Activated CD8-positive, alpha-beta memory T cell treated with anti-CD3 and anti-CD28 coated beads for 48 hours (primary cell): ENCODE data around the gene CHMP4A.

Source experiments
- DNase-seq, 3 experiments: peaks; one replicate each; pipeline ENCODE4 v3.0.0-alpha.2; 2020; ENCODE audit warnings: low read depth in 2 of 3, low spot score in 2 of 3

CHMP4A gene

DNA sequence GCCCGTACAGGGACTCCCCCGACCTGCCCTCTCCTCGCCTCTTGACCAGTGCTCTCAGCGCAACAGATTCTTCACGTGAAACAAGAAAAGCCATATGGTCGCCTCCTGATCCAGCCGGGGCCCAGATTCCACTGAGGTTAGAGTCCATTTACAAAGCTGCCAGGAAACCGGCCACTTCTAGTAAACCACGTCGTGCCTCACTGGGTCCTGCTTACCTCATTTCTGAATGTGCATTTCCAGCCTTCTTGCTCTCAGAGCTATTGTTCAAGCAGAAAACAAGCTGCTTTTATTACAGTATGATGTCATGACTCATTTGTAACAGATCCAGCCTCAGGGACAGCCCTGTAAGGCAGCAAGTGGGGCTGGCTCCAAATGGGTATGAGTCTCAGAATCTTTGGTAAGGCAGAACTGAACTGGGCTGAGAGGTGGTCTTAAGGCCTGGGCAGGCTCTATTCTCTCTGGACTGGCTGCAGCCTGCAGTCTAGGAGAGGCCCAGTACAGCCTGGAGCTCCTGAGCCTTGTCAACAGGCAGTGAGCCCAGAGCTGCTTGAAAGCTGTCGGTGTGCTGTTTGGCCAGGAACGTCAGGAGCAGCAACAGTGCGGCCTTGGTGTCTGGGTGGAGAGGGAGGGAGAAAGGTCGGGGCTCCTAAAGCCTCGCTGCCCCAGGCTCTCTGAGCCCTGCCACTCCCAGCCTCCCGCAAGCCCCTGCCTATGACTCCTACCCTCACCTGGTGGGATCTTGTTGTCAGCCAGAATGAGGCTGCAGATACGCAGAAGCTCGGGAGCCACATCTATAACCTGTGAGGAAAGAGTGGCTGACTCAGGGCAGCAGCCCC lies 33.1 kb downstream of the CHMP4A start:
- no peak for DNase-seq

DNA sequence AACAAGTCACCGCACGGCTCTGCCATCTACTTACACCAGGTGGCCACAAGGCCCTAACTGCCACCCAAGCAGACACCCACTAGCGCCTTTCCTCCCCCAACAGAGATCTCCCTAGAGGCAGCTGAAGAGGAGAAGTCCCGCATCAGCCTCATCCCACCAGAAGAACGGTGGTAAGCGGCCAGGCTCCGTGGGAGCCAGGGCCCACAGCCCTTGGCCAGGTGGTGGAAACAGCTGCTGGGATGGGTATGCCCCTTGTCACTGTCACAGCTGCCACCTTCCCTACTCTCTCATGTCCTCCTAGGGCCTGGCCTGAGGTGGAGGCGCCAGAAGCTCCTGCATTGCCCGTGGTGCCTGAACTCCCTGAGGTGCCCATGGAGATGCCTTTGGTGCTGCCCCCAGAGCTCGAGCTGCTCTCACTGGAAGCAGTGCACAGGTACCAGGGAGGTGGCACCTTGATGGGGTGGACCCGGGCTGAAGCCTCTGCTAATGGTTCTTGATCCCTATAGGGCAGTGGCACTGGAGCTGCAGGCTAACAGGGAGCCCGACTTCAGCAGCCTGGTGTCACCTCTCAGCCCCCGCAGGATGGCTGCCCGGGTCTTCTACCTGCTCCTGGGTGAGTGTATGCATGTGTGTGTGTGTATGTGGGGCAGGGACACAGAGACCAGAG lies 33.9 kb downstream of the CHMP4A start:
- DNase-seq: no peak

DNA sequence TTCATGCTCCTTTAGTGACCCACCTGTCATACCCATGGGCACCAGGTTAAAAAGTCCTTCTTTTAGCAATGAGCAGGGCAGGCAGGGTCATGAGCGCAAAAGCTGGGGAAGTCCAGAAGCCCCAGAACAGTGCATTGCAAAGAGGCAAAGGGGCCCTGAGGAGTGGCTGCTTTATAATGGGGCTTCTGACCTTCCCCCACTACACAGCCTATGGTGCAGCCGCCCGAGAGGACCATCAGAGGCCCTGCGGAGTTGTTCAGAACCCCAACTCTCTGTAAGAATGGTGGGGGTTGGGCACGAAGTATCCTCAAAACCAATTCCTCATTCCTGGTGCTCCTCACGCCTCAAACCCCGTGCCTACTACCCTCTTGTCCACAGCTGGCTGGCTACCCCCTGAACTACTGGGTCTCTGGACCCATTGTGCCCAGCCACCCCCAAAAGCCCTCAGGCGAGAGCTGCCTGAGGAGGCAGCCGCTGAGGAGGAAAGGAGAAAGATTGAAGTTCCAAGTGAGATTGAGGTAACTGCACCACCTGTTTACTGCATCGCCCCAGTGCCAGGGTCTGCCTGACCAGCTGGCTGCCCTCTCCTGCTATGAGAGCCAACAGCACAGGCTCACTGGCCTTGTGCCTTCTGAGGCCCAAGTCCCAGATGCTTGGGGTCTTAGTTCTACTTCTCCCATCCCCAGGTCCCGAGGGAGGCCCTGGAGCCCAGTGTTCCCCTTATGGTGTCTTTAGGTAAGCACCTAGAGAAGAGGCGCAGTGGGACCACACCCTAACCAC lies 34.7 kb downstream of the CHMP4A start:
- no peak for DNase-seq

DNA sequence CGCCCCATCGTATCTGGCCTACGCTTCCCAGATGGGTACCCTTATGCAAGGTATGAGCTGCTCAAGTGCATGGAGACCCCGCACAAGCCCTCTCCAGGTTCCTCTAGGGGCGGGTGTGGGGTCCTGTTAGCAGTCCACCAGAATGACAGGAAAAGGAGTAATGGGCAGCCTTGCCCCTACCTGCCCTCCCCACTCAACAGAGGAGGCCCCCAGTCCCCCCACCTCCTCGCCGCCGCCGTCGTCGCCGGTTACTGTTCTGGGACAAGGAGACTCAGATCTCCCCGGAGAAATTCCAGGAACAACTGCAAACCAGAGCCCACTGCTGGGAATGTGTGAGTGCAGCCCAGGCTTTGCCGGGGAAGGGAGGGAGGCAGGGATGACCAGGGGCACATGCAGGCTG lies 35.4 kb downstream of the CHMP4A start:
- DNase-seq: no peak

DNA sequence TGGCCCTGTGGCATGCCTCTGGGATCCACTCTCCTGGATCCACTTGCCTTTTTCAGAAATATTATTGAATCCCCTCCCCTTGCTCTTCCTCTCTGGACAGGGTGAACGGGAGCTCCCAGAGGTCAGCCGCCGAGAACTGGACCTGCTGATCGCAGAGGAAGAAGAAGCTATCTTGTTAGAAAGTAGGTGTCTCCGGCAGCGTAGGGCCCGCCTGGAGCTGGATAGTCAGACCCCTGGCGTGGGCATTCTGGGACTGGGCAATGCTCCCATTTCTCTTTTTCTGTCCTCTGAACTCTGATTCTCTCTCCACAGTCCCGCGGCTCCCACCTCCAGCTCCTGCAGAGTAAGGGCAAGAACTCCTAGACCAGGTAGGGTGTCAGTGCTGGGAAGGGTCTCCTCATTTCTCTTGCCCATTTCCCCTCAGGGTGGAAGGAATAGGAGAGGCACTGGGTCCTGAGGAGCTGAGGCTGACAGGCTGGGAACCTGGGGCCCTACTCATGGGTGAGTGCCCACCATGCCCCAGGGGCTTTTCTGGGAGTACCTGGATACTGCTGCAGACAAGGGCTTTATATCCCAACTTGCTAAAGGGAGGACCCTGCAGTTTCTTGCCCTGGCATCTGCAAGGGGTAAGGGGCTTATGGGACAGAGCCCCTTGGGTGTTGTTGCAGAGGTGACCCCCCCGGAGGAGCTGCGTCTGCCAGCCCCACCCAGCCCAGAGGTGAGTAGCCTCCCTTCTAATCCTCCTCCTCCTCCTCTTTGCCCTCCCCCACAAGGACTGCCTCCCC lies 36.1 kb downstream of the CHMP4A start:
- no peak for DNase-seq

DNA sequence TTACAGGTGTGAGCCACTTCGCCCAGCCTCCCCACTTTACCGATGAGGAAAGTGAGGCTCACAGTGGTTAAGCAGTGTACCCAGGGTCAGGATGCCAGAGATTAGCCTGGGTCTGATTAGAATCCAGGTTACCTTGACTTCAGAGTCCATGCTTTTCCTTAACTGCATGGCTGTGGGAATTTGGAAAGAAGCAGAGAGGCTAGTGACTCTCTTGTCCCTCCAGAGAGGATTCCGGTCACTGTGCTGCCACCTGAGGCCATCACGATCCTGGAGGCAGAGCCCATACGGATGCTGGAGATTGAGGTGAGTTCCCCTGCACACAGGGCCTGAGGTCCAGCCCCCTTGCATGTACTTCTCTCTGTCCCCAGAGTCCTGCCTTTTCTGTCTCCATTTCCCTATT lies 36.7 kb downstream of the CHMP4A start:
- no peak for DNase-seq

DNA sequence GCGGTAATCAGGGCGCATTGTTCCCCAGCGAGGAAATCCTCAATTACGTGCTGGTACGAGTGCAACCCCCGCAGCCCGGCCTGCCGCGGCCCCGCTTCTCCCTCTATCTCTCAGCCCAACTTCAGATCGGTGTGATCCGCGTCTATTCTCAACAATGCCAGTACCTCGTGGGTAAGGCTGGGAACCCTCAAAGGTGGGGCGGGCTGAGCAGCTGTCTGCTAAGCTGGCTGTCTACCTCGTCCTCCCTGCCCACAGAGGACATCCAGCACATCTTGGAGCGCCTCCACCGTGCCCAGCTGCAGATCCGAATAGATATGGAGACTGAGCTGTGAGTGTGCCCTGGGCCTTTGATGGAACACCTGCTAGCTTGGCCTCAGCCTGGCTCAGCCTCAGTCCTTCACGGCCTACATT lies 40.4 kb downstream of the CHMP4A start:
- DNase-seq: no peak

DNA sequence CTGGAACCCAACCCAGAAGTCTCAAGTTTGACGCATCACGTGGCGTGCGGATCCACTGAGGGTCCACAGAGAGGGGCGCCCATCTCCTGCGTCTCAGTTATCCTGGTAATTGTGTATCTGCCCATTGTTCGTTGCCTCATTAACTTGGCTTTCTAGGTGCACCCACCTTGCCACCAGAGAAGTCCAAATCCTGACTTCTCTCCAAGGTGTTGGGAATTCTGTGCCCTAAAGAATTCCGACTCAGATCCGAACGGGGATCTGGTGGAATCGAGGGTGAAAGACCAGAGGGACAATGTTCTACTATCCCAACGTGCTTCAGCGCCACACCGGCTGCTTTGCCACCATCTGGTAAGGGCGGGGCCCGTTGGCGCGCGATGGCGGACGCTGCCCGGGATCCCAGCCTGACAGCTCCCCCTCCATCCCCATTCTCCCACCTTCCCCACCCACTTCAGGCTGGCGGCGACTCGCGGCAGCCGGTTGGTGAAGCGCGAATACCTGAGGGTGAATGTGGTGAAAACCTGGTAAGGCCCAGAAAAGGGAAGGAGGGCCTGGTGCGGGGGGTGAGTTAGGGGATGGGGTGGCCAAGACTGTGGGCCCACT lies 40.9 kb downstream of the CHMP4A start:
- DNase-seq: no peak

DNA sequence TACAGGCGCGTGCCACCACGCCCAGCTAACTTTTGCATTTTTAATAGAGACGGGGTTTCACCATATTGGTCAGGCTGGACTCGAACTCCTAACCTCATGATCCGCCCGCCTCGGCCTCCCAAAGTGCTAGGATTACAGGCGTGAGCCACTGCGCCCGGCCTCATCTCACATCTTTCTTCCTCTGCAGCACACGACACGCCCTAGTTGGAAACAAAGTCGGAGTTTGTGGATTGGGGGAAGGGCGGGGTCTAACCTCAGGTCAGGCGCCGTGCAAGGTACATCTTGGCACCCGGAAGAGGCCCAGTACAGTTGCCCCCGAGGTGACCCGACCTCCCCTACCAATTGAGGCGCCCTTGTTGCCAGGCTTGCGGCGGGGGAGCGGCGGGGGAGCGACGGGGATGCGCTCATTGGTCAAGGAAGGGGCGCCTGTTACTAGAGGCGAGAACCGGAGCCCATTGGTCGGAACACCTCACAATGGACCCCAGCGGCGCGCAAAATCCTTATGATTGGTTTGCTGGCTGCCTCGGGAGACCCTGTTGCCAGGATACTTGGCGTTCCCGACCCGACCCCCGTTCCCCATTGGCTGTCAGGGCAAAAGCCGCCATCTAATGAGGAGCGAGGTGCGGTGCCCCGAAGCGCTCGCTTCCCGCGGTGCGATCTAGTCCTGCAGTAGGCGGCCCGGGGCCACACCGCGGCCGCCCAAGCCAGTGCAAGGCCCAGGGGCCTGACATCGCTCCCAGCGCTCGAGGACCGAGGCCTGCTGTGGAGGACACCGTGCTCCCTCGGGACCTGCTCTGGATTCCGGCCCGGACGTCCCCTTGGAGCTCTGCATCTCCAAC lies 41.6 kb downstream of the CHMP4A start, which contains the start of gene REC8:
TSS of gene REC8 (plus strand) at position 659 of the 839 bp plus-strand sequence. CDS start 473 bp downstream, outside the sequence.
- peak; percentile 41 to 70 (median 50) for DNase-seq

DNA sequence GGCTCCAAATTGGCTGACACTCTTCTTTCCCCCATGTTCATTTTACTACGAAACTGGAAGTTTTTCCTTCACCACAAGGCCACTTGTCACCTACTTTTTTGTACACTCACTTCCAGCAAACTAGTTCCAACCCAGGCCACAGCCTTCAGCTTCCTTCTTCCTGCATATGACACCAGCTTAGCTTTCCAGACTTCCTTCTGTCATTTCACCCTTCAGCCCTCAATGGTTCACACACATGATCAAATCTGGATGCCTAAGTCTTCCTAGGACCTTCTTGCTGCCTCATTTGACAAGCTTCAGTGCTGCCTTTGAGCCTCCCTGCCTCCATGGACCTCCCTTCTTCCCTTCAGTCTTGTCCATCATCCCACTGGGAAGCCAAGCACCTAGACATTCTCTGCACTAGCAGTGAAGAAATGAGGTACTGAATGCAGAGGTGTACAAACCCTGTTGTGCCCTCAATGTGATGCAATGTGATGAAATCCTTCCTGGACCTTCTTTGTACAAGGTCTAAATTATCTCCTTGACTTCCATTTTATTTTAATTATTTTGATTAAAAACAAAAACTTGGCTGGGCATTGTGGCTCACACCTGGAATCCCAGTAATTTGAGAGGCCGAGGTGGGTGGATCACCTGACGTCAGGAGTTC lies 45.7 kb downstream of the CHMP4A start:
- DNase-seq: no peak

DNA sequence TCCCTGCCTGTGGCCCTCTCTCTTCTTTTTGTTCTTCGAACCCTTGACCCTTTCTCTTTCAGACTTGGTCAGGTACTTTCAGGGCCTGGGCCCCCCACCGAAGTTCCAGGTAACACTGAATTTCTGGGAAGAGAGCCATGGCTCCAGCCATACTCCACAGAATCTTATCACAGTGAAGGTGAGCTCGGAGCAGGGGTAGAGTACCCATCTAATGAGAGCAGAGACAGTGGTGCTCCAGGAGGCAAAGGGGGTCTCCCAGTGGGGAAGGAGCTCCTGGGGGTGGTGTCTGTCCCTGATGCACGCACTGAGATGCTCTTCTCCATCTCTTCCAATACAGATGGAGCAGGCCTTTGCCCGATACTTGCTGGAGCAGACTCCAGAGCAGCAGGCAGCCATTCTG lies 47.5 kb downstream of the CHMP4A start:
- DNase-seq: no peak

DNA sequence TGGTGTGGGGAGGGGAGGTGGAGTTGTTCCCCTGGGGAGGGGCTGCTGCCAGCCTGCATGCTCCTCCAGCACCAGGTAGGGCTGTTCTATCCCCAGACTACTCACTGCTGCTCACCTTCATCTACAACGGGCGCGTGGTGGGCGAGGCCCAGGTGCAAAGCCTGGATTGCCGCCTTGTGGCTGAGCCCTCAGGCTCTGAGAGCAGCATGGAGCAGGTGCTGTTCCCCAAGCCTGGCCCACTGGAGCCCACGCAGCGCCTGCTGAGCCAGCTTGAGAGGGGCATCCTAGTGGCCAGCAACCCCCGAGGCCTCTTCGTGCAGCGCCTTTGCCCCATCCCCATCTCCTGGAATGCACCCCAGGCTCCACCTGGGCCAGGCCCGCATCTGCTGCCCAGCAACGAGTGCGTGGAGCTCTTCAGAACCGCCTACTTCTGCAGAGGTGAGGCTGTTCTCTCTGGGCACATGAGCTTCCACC lies 48.7 kb downstream of the CHMP4A start:
- no peak for DNase-seq

DNA sequence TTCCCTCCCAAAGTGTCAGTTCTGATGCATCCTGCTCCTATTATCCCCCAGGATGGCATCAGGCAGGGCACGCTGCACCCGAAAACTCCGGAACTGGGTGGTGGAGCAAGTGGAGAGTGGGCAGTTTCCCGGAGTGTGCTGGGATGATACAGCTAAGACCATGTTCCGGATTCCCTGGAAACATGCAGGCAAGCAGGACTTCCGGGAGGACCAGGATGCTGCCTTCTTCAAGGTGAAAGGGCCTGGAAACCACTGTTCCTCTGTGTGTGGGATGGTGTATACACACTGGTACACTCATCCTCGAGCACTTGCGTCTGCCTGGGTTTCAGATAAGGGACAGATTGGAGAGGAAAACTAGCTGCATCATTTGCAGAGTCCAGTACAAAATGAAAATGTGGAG lies 51.2 kb downstream of the CHMP4A start:
- no peak for DNase-seq

DNA sequence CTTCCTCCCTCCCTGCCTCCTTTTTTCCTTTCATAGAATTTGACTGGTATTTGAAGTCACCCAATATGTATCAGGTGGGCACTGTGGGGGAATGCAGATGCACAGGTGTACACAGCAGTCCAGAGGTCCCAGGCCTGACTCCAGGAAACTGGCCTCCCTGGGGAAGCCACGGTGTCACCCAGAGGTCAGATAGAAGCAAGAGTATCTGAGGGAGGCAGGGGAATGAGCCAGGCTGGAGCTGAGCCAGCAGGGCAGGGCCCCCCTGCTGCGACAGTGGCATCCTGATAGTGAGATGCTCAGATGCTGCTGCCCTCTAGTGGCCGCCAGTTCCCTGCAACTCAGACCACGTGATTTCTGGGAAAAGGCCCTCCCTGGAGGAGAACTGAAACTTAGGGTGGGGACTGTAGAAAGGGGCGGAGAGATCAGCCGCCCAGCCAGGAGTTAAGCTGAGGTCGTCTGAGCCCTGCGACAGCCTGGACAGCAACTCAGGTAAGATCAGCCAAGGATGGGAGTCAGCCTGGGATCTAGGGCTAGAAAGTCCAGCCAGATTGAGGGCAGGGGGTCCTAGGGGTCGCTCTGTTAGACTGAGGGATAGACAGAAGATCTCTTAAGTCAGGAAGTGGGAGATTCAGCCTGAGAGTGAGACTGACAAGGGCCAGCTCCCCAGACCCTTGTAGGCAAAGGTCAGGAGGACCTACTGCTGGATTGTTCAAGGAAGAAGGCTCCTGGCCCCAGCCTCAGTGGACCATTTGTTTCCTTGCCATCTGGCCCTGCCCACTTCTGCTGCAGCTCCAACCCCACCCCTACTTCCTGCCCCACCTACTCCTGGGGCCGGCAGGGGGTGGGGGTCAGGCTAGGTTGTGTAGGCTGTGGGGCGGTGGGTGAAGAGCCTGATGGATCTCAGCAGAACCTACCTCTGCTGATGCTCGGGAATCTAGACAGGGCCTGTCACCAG lies 52.2 kb downstream of the CHMP4A start, which contains the start of gene IRF9:
TSS of gene IRF9 (plus strand) at position 416 of the 955 bp plus-strand sequence. CDS start 880 bp downstream, outside the sequence.
- DNase-seq: peak; percentile 92 to 100 (median 98)

DNA sequence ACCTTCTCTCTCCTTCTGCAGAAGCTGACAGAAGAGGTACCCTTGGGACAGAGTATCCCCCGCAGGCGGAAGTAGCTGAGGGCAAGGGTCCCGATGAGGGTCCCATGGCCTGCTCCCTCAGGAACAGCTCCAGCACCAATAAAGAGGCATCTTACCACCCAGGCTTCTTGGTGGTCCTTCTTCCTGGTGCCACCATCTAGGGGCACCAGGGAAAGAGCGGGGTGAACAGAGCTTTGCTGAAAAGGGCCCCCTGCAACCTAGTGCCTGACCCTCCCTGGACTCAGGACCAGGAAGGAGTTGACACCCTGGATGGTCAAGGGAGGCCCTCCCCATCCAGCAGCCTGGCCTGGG lies 52.8 kb downstream of the CHMP4A start:
- DNase-seq: no peak

DNA sequence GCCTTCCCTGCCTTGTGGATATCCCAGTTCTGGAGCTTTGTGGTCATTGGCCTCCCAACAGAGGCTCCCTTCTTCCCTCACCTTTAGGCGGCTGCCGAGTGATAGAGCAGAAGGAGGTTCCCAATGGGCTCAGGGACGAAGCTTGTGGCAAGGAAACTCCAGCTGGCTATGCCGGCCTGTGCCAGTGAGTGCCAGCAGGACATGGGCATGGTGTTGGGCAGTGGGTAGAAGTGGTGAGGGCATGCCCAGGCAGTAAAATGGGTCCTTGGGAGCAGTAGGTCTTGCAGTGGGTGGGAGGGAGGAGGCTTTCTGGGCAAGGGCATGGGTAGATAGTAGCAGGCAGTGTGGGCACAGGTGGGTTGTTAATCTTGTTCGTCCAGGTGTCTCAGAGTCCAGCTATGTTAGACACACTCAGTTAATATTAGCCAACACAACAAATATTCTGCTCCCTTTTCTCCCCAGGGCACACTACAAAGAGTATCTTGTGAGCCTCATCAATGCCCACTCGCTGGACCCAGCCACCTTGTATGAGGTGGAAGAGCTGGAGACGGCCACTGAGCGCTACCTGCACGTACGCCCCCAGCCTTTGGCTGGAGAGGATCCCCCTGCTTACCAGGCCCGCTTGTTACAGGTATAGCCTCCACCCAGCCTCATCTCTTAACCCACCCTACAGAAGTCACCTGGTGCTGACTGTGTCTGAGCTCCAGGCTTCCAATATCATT lies 53.4 kb downstream of the CHMP4A start:
- DNase-seq: no peak
